ENCODE measurements around the gene AFM.

Gene AFM

GRCh38 chr4:73487233-73487632 is 5.7 kb downstream of the AFM start:
- H3K27me3 ChIP-seq = no peaks in the 10 kb centered on the region
- intact Hi-C loops (cut with DNase I; ENCODE audit: low total_unique reads) = no loop called here
- no peaks in the 10 kb centered on the region for H3K36me3 ChIP-seq
- H3K4me1 ChIP-seq = no peaks in the 10 kb centered on the region
- no peaks in the 10 kb centered on the region for H3K9me3 ChIP-seq
- TF ChIP-seq CTCF (IDR thresholded peaks at IDR 0.05) = no peak
- no peak overlapping the region for H3K27ac ChIP-seq
- H3K4me3 ChIP-seq = no peak overlapping the region
- DNase-seq = no peak

- no peak for DNase-seq
- no peaks in the 10 kb centered on the region for H3K36me3 ChIP-seq
- H3K9me3 ChIP-seq = no peaks in the 10 kb centered on the region
- no peaks in the 10 kb centered on the region for H3K27me3 ChIP-seq
- intact Hi-C loops (cut with DNase I; ENCODE audit: low total_unique reads) = no loop called here
- H3K4me1 ChIP-seq = no peaks in the 10 kb centered on the region
- no peak for TF ChIP-seq CTCF (IDR thresholded peaks at IDR 0.05)
- no peak overlapping the region for H3K4me3 ChIP-seq
- H3K27ac ChIP-seq = no peak overlapping the region
Measured at GRCh38 chr4:73499996-73500765, 18.6 kb downstream of the AFM start.

- no peaks in the 10 kb centered on the region for H3K27me3 ChIP-seq
- H3K4me1 ChIP-seq = no peaks in the 10 kb centered on the region
- TF ChIP-seq CTCF (IDR thresholded peaks at IDR 0.05) = no peak
- no peaks in the 10 kb centered on the region for H3K36me3 ChIP-seq
- no peak overlapping the region for H3K27ac ChIP-seq
- intact Hi-C loops (cut with DNase I; ENCODE audit: low total_unique reads) = no loop called here
- H3K4me3 ChIP-seq = no peak overlapping the region
- no peak for DNase-seq
- no peaks in the 10 kb centered on the region for H3K9me3 ChIP-seq
Measured at GRCh38 chr4:73501664-73502265, 20.2 kb downstream of the AFM start.

DNA sequence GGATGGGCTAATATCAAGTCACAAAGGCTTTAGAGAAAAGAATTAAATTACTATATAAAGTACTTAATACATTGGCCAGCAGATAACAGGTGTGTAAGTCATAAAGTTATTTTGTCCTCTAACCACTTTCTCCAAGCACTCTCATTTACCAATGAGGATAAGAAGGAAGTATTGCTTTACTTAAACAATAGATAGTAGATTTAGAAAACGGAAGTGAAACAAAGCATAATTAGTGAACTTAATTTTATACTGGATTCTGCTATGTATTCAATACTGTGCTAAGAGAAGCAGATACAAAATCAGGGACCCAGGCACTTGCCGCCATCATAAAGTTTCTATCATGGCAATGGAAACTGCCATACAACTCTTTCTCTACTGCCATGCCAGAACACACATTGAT is 24.0 kb downstream of the AFM start:
- H3K4me1 ChIP-seq = no peaks in the 10 kb centered on the region
- no peak for TF ChIP-seq CTCF (IDR thresholded peaks at IDR 0.05)
- no peaks in the 10 kb centered on the region for H3K27me3 ChIP-seq
- no peak overlapping the region for H3K27ac ChIP-seq
- H3K36me3 ChIP-seq = no peaks in the 10 kb centered on the region
- no peak for DNase-seq
- intact Hi-C loops (cut with DNase I; ENCODE audit: low total_unique reads) = no loop called here
- H3K9me3 ChIP-seq = no peaks in the 10 kb centered on the region
- H3K4me3 ChIP-seq = no peak overlapping the region

DNA sequence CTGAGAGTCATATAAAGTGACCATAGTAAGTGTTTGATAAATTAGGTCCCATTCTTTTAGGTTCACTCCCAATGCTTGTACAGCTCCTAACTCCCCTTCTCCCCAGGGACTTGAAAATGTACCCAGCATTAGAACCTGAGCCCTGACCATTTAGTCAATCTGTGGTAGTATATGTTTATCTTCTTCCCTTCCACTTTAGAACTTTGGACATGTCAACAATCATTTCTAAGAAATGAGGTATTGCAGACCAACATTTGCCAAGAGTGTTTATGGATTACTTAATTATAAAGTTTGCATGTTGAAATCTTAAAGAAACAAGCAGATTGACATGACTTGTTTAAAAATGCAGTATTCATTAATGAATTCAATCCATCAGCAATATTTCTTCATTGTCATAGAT is 26.0 kb downstream of the AFM start:
- TF ChIP-seq CTCF (IDR thresholded peaks at IDR 0.05) = no peak
- Histone ChIP-seq H3K4me1 (no peaks in the 10 kb centered on the region), H3K4me3 (no peak overlapping the region), H3K9me3 (no peaks in the 10 kb centered on the region), H3K27me3 (no peaks in the 10 kb centered on the region), H3K27ac (no peak overlapping the region), H3K36me3 (no peaks in the 10 kb centered on the region)
- no peak for DNase-seq
- intact Hi-C loops (cut with DNase I; ENCODE audit: low total_unique reads) = no loop called here
